Neutrophil (primary cell): Measurements from ENCODE around the gene TFCP2L1.
"Not testable (repeated sequence)": the region's sequence is repeated elsewhere in the genome, so short reads cannot be mapped to it uniquely, and the experiment has no call there.

Experiments used
- H3K27ac ChIP-seq: fragments of 200-600 bp; sonication (generic); 2 replicates; pipeline ENCODE4 v1.5.1; 2016; ENCODE audit warnings: mild to moderate bottlenecking, moderate library complexity
- H3K27me3 ChIP-seq: fragments of 200-600 bp; sonication (generic); 2 replicates; pipeline ENCODE4 v1.6.0; 2016; ENCODE audit warnings: mild to moderate bottlenecking
- H3K36me3 ChIP-seq: fragments of 200-600 bp; sonication (generic); 2 replicates; pipeline ENCODE4 v1.5.1; 2017
- H3K4me1 ChIP-seq, 2 experiments: fragments of 200-600 bp in 1 of 2; sonication (generic) in 1 of 2; 1 replicate in 1 of 2; 2 replicates in 1 of 2; pipeline versions ENCODE4 v1.5.1 to v1.6.1; 2013 to 2016; ENCODE audit warnings: low read depth in 1 of 2, low read length in 1 of 2, mild to moderate bottlenecking in 1 of 2, moderate library complexity in 1 of 2; ENCODE audit not compliant: control insufficient read depth in 1 of 2, insufficient read depth in 1 of 2
- H3K4me3 ChIP-seq, 2 experiments: fragments of 200-600 bp in 1 of 2; sonication (generic) in 1 of 2; 1 replicate in 1 of 2; 2 replicates in 1 of 2; pipeline ENCODE4 v1.5.1; 2013 to 2016; ENCODE audit warnings: low read depth in 1 of 2, low read length in 1 of 2, mild to moderate bottlenecking in 1 of 2, moderate library complexity in 1 of 2
- H3K9me3 ChIP-seq: fragments of 200-600 bp; sonication (generic); 2 replicates; pipeline ENCODE4 v1.5.1; 2016
- CTCF ChIP-seq: fragments of 200-600 bp; sonication (generic); IDR thresholded peaks from 2 replicates; pipeline ENCODE4 v1.5.1; 2016; ENCODE audit warnings: antibody characterized with exemption

TFCP2L1 gene

DNA sequence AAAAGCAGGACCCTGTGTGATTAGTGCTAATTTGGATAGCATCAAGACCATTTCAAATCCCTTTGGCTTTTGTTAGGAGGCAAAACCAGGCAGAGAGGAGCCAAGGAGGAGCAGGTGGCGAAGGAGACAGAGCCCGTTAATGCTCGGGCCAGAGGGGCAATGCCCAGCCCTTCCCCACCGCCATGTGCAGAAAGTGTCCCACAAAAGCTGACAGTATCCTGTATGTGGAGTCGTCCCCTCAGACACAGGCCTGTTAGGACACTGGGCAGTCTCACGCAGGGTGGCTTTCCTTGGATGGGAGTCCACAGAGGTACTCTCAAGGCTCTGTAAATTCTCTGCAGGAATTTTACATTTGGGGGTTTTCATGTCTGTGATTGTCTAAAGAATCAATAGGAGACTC, 44.8 kb upstream of the TFCP2L1 start:
- Histone ChIP-seq H3K27ac (no peak overlapping the region), H3K4me1 (no peaks in the 10 kb centered on the region), H3K27me3 (no peaks in the 10 kb centered on the region), H3K9me3 (no peaks in the 10 kb centered on the region), H3K36me3 (no peaks in the 10 kb centered on the region), H3K4me3 (no peak overlapping the region)
- TF ChIP-seq CTCF, result no peak

GRCh38 chr2:121326628-121327027, 41.6 kb upstream of the TFCP2L1 start:
- Histone ChIP-seq H3K27ac (no peak overlapping the region), H3K4me1 (no peaks in the 10 kb centered on the region), H3K4me3 (no peak overlapping the region), H3K9me3 (no peaks in the 10 kb centered on the region), H3K27me3 (no peaks in the 10 kb centered on the region), H3K36me3 (no peaks in the 10 kb centered on the region)
- no peak for TF ChIP-seq CTCF

GRCh38 chr2:121324601-121325000, 39.6 kb upstream of the TFCP2L1 start:
- H3K36me3 ChIP-seq, result no peaks in the 10 kb centered on the region
- no peaks in the 10 kb centered on the region for H3K9me3 ChIP-seq
- H3K4me1 ChIP-seq, result no peaks in the 10 kb centered on the region
- no peak for TF ChIP-seq CTCF
- no peak overlapping the region for H3K27ac ChIP-seq
- H3K27me3 ChIP-seq, result no peaks in the 10 kb centered on the region
- H3K4me3 ChIP-seq, result no peak overlapping the region

- H3K4me3 ChIP-seq, result no peak overlapping the region
- H3K36me3 ChIP-seq, result no peaks in the 10 kb centered on the region
- H3K4me1 ChIP-seq, result no peaks in the 10 kb centered on the region
- no peaks in the 10 kb centered on the region for H3K9me3 ChIP-seq
- H3K27ac ChIP-seq, result no peak overlapping the region
- no peaks in the 10 kb centered on the region for H3K27me3 ChIP-seq
- TF ChIP-seq CTCF, result no peak
These were observed 36.5 kb upstream of the TFCP2L1 start for GRCh38 chr2:121321476-121321875.

- H3K4me1 ChIP-seq, result no peaks in the 10 kb centered on the region
- no peaks in the 10 kb centered on the region for H3K36me3 ChIP-seq
- H3K4me3 ChIP-seq, result no peak overlapping the region
- no peaks in the 10 kb centered on the region for H3K27me3 ChIP-seq
- H3K27ac ChIP-seq, result no peak overlapping the region
- no peak for TF ChIP-seq CTCF
- H3K9me3 ChIP-seq, result no peaks in the 10 kb centered on the region
These were observed 34.9 kb upstream of the TFCP2L1 start for GRCh38 chr2:121319941-121320340.

GRCh38 chr2:121316986-121317385, 32.0 kb upstream of the TFCP2L1 start:
- Histone ChIP-seq H3K4me1 (no peaks in the 10 kb centered on the region), H3K9me3 (no peaks in the 10 kb centered on the region), H3K4me3 (no peak overlapping the region), H3K27me3 (no peaks in the 10 kb centered on the region), H3K27ac (no peak overlapping the region), H3K36me3 (no peaks in the 10 kb centered on the region)
- no peak for TF ChIP-seq CTCF

- not testable (repeated sequence) for H3K4me3 ChIP-seq, H3K36me3 ChIP-seq, H3K27me3 ChIP-seq, H3K27ac ChIP-seq, H3K4me1 ChIP-seq, H3K9me3 ChIP-seq
These were observed 28.7 kb upstream of the TFCP2L1 start for GRCh38 chr2:121313701-121314100.
